K562 (cell line): ENCODE results near the gene SLC18A3. TPM values are rescaled to one million over a fixed set of nuclear protein-coding genes. Genes with fewer than 3 reads are reported as not detected.
A peak's percentile ranks its signal among the peaks of the same experiment; 100 is the strongest.

Experiments
- ATAC-seq: fragments of 200-7000 bp; cut with Tn5 transposase; 3 replicates; pipeline ENCODE4 v1.9.1; 2020; ENCODE audit warnings: moderate library complexity
- BruUV-seq: library from RNA; stranded (reverse); fragments of 400-500 nt; replicated peaks from 2 replicates; lab custom pipeline; 2021; lab: Mats Ljungman, UMichigan
- CTCF ChIA-PET: fragments of 300-600 bp; formaldehyde crosslinking; extraction: SDS; loops from one replicate; lab custom pipeline; 2021; ENCODE audit warnings: low intra/inter-chr PET ratio; lab: Yijun Ruan, JAX
- POLR2A ChIA-PET: fragments of 300-600, 350-650 bp; sonication (Branson Sonifier 250); formaldehyde crosslinking; extraction: SDS; loops from one replicate; lab custom pipeline; 2021; ENCODE audit warnings: antibody characterized with exemption, inconsistent platforms; lab: Yijun Ruan, JAX
- DNase-seq, 4 experiments: peaks; one replicate each; pipeline versions ENCODE4 v3.0.0 to v3.0.0-alpha.2; 2011 to 2018; ENCODE audit warnings: low spot score in 3 of 4, mixed read lengths in 3 of 4; ENCODE audit errors: extremely low read depth in 1 of 4
- FAIRE-seq: peaks from 2 replicates; lab custom pipeline; 2011; peaks lifted over from hg19 to GRCh38; lab: Jason Lieb, UNC
- H2AFZ ChIP-seq: 2 replicates; pipeline ENCODE4 v1.6.0; 2011; ENCODE audit warnings: low read depth, low read length, control low read depth, inconsistent platforms
- H3K27ac ChIP-seq: fragments of 200-600 bp; 3 replicates; pipeline ENCODE4 v1.8.0; 2011; ENCODE audit warnings: low read depth, mild to moderate bottlenecking, control low read depth, inconsistent platforms, low read length, moderate library complexity, mixed read lengths; ENCODE audit errors: extremely low read depth
- H3K27me3 ChIP-seq, 2 experiments: fragments of 300-600 bp in 1 of 2; 2 replicates in 1 of 2; 3 replicates in 1 of 2; pipeline versions ENCODE4 v1.6.0 to v1.8.0; 2011; ENCODE audit warnings: inconsistent platforms in 2 of 2, low read length in 2 of 2, mild to moderate bottlenecking in 1 of 2, mixed read lengths in 1 of 2, moderate library complexity in 1 of 2; ENCODE audit not compliant: control insufficient read depth in 2 of 2, insufficient read depth in 2 of 2
- H3K36me3 ChIP-seq: fragments of 300-600 bp; 3 replicates; pipeline ENCODE4 v1.8.0; 2011; ENCODE audit warnings: mild to moderate bottlenecking, low read length, inconsistent platforms; ENCODE audit not compliant: control insufficient read depth, insufficient read depth
- H3K4me1 ChIP-seq, 2 experiments: fragments of 200-600 bp in 1 of 2; replicated peaks in 1 of 2; 2 replicates in 1 of 2; 3 replicates in 1 of 2; pipeline versions ENCODE4 v1.5.1 to v1.8.0; 2011; ENCODE audit warnings: inconsistent platforms in 2 of 2, low read length in 2 of 2, mild to moderate bottlenecking in 1 of 2, mixed read lengths in 1 of 2, moderate library complexity in 1 of 2; ENCODE audit not compliant: control insufficient read depth in 2 of 2, insufficient read depth in 2 of 2
- H3K4me2 ChIP-seq: 2 replicates; pipeline ENCODE4 v1.6.1; 2011; ENCODE audit warnings: low read length, control low read depth, inconsistent platforms, mixed read lengths; ENCODE audit not compliant: insufficient read depth
- H3K4me3 ChIP-seq: fragments of 200-600 bp; sonication (generic), shearing (Covaris generic); 2 replicates; pipeline ENCODE4 v1.5.1; 2016; ENCODE audit warnings: control low read depth, inconsistent platforms
- H3K79me2 ChIP-seq: fragments of 200-600 bp; 3 replicates; pipeline ENCODE4 v1.8.0; 2011; ENCODE audit warnings: low read length, inconsistent platforms; ENCODE audit not compliant: control insufficient read depth, insufficient read depth
- H3K9ac ChIP-seq, 2 experiments: 2 replicates each; pipeline versions ENCODE4 v1.6.0 to v1.6.1; 2011; ENCODE audit warnings: low read depth in 2 of 2, low read length in 2 of 2, control low read depth in 1 of 2, inconsistent platforms in 1 of 2, mild to moderate bottlenecking in 1 of 2, mixed read lengths in 1 of 2; ENCODE audit not compliant: insufficient read depth in 1 of 2
- H3K9me1 ChIP-seq: one replicate; pipeline ENCODE4 v1.6.0; 2011; ENCODE audit warnings: inconsistent platforms, mild to moderate bottlenecking, low read length, moderate library complexity; ENCODE audit not compliant: control insufficient read depth, insufficient read depth
- H3K9me3 ChIP-seq: replicated peaks from 2 replicates; pipeline ENCODE4 v1.5.1; 2011; ENCODE audit warnings: low read depth, low read length, inconsistent platforms; ENCODE audit not compliant: control insufficient read depth, insufficient read depth
- H4K20me1 ChIP-seq: replicated peaks from 2 replicates; pipeline ENCODE4 v1.6.1; 2011; ENCODE audit warnings: low read length, inconsistent platforms, mixed read lengths; ENCODE audit not compliant: control insufficient read depth, insufficient read depth
- ARNT ChIP-seq, 2 experiments: fragments of 450-650 bp; IDR thresholded peaks; 2 replicates each; pipeline ENCODE4 v1.6.1; 2016; ENCODE audit warnings: mild to moderate bottlenecking in 1 of 2
- BACH1 ChIP-seq: fragments of 200-800 bp; sonication (Bioruptor generic); IDR thresholded peaks from 2 replicates; pipeline ENCODE4 v1.6.1; 2016; ENCODE audit warnings: missing genetic modification characterization, missing compliant biosample characterization
- CBX1 ChIP-seq: sonication (generic); IDR thresholded peaks from 2 replicates; pipeline ENCODE4 v1.6.1; 2016; ENCODE audit warnings: antibody characterized with exemption, low read depth, mild to moderate bottlenecking
- COPS2 ChIP-seq: fragments of 450-650 bp; conservative IDR thresholded peaks from 2 replicates; pipeline ENCODE4 v1.6.1; 2016; ENCODE audit warnings: mild to moderate bottlenecking, moderate library complexity
- EWSR1 ChIP-seq: fragments of 450-650 bp; IDR thresholded peaks from 2 replicates; pipeline ENCODE4 v1.6.1; 2018; ENCODE audit warnings: borderline replicate concordance, mild to moderate bottlenecking, low read depth, moderate library complexity; ENCODE audit not compliant: partially characterized antibody
- HIVEP1 ChIP-seq: fragments of 250-450 bp; sonication (Bioruptor Pico); IDR thresholded peaks from 2 replicates; pipeline ENCODE4 v1.4.0; 2020; ENCODE audit warnings: mild to moderate bottlenecking
- KLF10 ChIP-seq: fragments of 250-450 bp; sonication (Bioruptor Pico); IDR thresholded peaks from 2 replicates; pipeline ENCODE4 v1.6.1; 2021; ENCODE audit warnings: matching md5 sums
- KLF16 ChIP-seq: IDR thresholded peaks from 2 replicates; pipeline ENCODE4 v1.6.1; 2016; ENCODE audit warnings: antibody characterized with exemption
- MAFF ChIP-seq: IDR thresholded peaks from 2 replicates; pipeline ENCODE4 v1.6.1; 2012; ENCODE audit warnings: low read length, improper control_type of control experiment
- MYNN ChIP-seq, 2 experiments: sonication (generic); formaldehyde crosslinking in 1 of 2; IDR thresholded peaks; 2 replicates each; pipeline versions ENCODE4 v1.5.0 to v1.6.1; 2016 to 2020; ENCODE audit warnings: antibody characterized with exemption in 1 of 2, missing genetic modification reagents in 1 of 2
- NELFE ChIP-seq: IDR thresholded peaks from 2 replicates; pipeline ENCODE4 v1.6.1; 2011; ENCODE audit warnings: mild to moderate bottlenecking; ENCODE audit not compliant: insufficient read depth, insufficient read length
- NFYB ChIP-seq: IDR thresholded peaks from 2 replicates; pipeline ENCODE4 v1.6.1; 2011; ENCODE audit warnings: mild to moderate bottlenecking, moderate library complexity; ENCODE audit not compliant: insufficient read length; ENCODE audit errors: extremely low read depth
- PCBP1 ChIP-seq: fragments of 200-400 bp; formaldehyde crosslinking; IDR thresholded peaks from 2 replicates; pipeline ENCODE4 v1.6.1; 2018; ENCODE audit warnings: mild to moderate bottlenecking, low read depth, low read length; ENCODE audit not compliant: poor library complexity, severe bottlenecking
- PHB ChIP-seq: fragments of 250-450 bp; sonication (Bioruptor Pico); IDR thresholded peaks from 2 replicates; pipeline ENCODE4 v1.5.0; 2021
- PML ChIP-seq: IDR thresholded peaks from 2 replicates; pipeline ENCODE4 v1.6.1; 2012; ENCODE audit warnings: low read length, inconsistent platforms
- POLR2AphosphoS2 ChIP-seq: IDR thresholded peaks from 2 replicates; pipeline ENCODE4 v1.6.1; 2012; ENCODE audit warnings: low read length, improper control_type of control experiment
- RCOR1 ChIP-seq, 2 experiments: IDR thresholded peaks; 2 replicates each; pipeline ENCODE4 v1.6.1; 2012; ENCODE audit warnings: low read depth in 2 of 2, low read length in 2 of 2, borderline replicate concordance in 1 of 2, improper control_type of control experiment in 1 of 2
- RFX1 ChIP-seq: fragments of 450-650 bp; IDR thresholded peaks from 2 replicates; pipeline ENCODE4 v1.6.1; 2016; ENCODE audit warnings: mild to moderate bottlenecking, moderate library complexity
- ZNF324 ChIP-seq: fragments of 250-450 bp; sonication (Bioruptor Pico); IDR thresholded peaks from 2 replicates; pipeline ENCODE4 v1.4.0; 2020; ENCODE audit warnings: mild to moderate bottlenecking
- ZNF449 ChIP-seq: fragments of 250-450 bp; sonication (Bioruptor Pico); IDR thresholded peaks from 2 replicates; pipeline ENCODE4 v1.8.0; 2022; ENCODE audit warnings: moderate library complexity, mild to moderate bottlenecking, inconsistent platforms
- ZNF589 ChIP-seq: fragments of 200-800 bp; sonication (Bioruptor generic); IDR thresholded peaks from 2 replicates; pipeline ENCODE4 v1.6.1; 2016; ENCODE audit warnings: low read depth, missing genetic modification characterization, missing compliant biosample characterization
- WGBS: fragments of 100-300 bp; shearing (Covaris generic); methylation state at CpG from one replicate; pipeline ENCODE4 v1.1.6; 2016; ENCODE audit warnings: low coverage, mixed read lengths; ENCODE audit not compliant: insufficient coverage; ENCODE audit errors: missing lambda C conversion rate; 5-methylcytosine and 5-hydroxymethylcytosine counted together
- in situ Hi-C: fragments of 300-500 bp; cut with MboI; formaldehyde crosslinking; loops from 4 replicates; pipeline ENCODE4 v1.15.0; 2018; ENCODE audit warnings: inconsistent platforms, mixed read lengths
- intact Hi-C: fragments of 100-400 bp; cut with micrococcal nuclease; formaldehyde crosslinking; loops from 2 replicates; pipeline ENCODE4 v1.14.2; 2022
- polyA plus RNA-seq, 8 experiments: library from polyadenylated mRNA; depleted of rRNA in 4 of 8; stranded (reverse) in 5 of 8; unstranded in 3 of 8; fragments of >200 nt; fragmentation: Nextera tagmentation in 2 of 8; fragmentation: Illumina TruSeq in 1 of 8; extraction: Ambion mirVana in 2 of 8; extraction: Trizol in 1 of 8; gene quantifications; 2 replicates each; pipeline versions ENCODE4 v1.2.1 to v1.2.3, GENCODE V29; 2011 to 2014; ENCODE audit warnings: inconsistent platforms in 1 of 8, missing spikeins in 1 of 8
- total RNA-seq, 7 experiments: library from RNA; depleted of rRNA in 6 of 7; stranded (reverse); fragments of >200 nt in 6 of 7; fragmentation: Illumina TruSeq in 2 of 7; extraction: Trizol in 2 of 7; gene quantifications; 2 replicates each; pipeline versions ENCODE4 v1.2.1 to v1.2.3, GENCODE V29; 2011 to 2021; ENCODE audit warnings: low replicate concordance in 1 of 7

Gene SLC18A3
- total and polyA plus RNA-seq, 9 of the 15 experiments (the other 6 are each of a cell fraction or from before 2014, with no cell fraction given): not detected

DNA sequence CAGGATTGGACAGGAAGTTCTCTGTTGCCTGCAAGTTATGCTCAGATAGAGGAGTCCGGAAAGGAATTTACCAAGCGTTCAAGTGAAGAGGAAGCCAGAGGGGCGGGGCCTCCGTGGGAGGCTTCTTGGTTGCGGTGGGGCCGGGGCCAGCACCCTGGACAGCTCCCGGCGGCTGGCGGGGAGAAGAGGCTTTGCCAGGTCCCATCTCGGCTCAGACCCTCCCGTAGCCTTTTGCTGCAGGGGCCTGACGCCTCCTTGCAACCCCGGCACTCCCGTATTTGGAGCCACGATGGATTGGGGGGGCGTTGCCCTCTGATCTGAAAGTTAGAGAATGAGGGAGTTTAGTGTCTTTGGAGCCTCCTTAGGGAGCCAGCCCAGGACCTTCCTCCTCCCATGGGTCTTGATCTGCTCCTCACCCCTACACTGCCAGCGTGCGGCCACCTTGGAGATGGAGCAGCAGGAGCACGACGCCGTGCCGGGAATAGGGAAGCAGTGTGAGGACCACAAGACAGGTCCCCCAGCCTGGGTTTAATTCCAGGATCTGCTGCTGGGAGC, 3.1 kb upstream of the SLC18A3 start (continued):
- no peak for TF ChIP-seq NFYB
- TF ChIP-seq MAFF: no peak
- TF ChIP-seq RFX1: no peak
- no peak for TF ChIP-seq KLF16
- no peak for TF ChIP-seq PHB (CRISPR knock-in tag)
- TF ChIP-seq RCOR1 (IDR thresholded peaks at IDR 0.05; ENCODE audit: borderline replicate concordance in 1 of 2, low read depth in 2 of 2, low read length in 2 of 2): peak in 1 of 2 experiments; percentile 85; a peak in 2 of 4 replicates
- TF ChIP-seq POLR2AphosphoS2: no peak
- TF ChIP-seq PCBP1: no peak
- no peak for TF ChIP-seq NELFE
- TF ChIP-seq PML: no peak
- TF ChIP-seq COPS2: no peak

- intact Hi-C loops (no loop called here), in situ Hi-C loops (no loop called here)
- no TSS peak for BruUV-seq
- Histone ChIP-seq H3K4me1 (peaks cover 0 to 20% of the 10 kb centered on the region in 2 experiments; a peak in 2 of 5 replicates), H3K27ac (no peak overlapping the region), H3K9me1 (no peaks in the 10 kb centered on the region), H4K20me1 (no peaks in the 10 kb centered on the region), H3K36me3 (no peaks in the 10 kb centered on the region), H3K79me2 (no peaks in the 10 kb centered on the region), H3K4me2 (no peak overlapping the region), H2AFZ (no peak overlapping the region), H3K9me3 (no peaks in the 10 kb centered on the region), H3K9ac (no peak overlapping the region), H3K4me3 (no peak overlapping the region), H3K27me3 (peaks cover under 1 to 36% of the 10 kb centered on the region in 2 experiments; a peak in 3 of 5 replicates)
- DNase-seq: no peak
- FAIRE-seq: no peak
- 2% methylated on average over 14 of the region's 14 CpGs for WGBS
- ATAC-seq: no peak
- CTCF ChIA-PET: no interaction called here
- POLR2A ChIA-PET: no interaction called here
- no peak for TF ChIP-seq MYNN (IDR thresholded peaks at IDR 0.05)
- no peak for TF ChIP-seq MYNN (CRISPR knock-in tag; IDR thresholded peaks at IDR 0.05)
- no peak for TF ChIP-seq ZNF324 (CRISPR knock-in tag)
- TF ChIP-seq ARNT (IDR thresholded peaks at IDR 0.05): no peak
- no peak for TF ChIP-seq ZNF449 (CRISPR knock-in tag)
- no peak for TF ChIP-seq BACH1
- TF ChIP-seq KLF10 (CRISPR knock-in tag): no peak
- no peak for TF ChIP-seq EWSR1
- no peak for TF ChIP-seq ZNF589 (CRISPR knock-in tag)
- TF ChIP-seq CBX1: no peak
- TF ChIP-seq HIVEP1 (CRISPR knock-in tag): no peak
Measured at GRCh38 chr10:49608166-49609005, 1.7 kb upstream of the SLC18A3 start.
